Fibroblast of mammary gland (primary cell): ENCODE measurements around the gene SEMA7A.

Source experiments
- DNase-seq: peaks from one replicate; pipeline ENCODE4 v3.0.0-alpha.2; 2010; ENCODE audit warnings: low read depth
- H3K4me3 ChIP-seq: 2 replicates; pipeline ENCODE4 v1.5.1; 2011; ENCODE audit warnings: low read depth, mild to moderate bottlenecking, low read length, moderate library complexity; ENCODE audit not compliant: control insufficient read depth
- TF ChIP-seq, protein P1 (sequence below): conservative IDR thresholded peaks from 2 replicates; pipeline ENCODE4 v1.5.1; 2011; ENCODE audit warnings: low read depth, low read length, inconsistent platforms; ENCODE audit not compliant: control insufficient read depth, insufficient read depth

The SEMA7A gene

DNA sequence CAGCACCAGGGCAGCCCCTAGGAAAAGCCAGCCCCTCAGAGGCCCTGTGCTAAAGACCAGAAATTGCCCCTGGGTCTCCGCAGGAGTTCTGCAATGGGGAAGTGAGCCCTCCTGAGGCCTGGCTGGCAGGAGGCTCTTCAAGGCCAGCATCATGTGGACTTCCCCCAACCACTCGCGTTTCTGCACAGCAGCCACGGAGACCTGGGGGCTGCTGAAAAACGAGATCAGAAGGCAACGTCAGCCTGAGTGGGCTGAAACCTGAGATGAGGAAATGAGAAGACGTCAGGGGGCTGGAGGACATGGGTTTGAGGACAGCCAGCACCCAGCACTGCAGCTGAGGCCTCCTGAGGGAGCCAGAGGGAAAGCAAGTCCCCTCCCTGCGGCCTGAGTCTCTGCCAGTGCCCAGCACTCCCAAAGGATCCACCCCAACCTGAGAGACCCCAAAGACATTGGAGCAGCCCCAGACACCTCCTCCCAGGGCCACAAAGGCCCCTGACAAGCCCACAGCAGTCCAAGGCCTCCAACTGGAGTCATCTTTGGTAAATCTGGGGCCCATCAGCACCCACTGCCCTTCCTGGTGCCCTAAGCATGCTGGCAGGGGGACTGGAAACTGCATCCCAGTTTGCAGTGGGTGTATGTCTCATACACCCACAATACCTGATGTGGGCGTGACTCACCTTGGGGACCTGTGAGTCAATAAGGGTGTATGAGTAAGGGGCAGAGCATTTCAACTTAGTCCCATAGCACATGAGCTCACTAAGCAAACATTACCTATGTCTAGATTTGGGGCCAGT, 37.1 kb downstream of the SEMA7A start:
- TF ChIP-seq, protein P1, sequence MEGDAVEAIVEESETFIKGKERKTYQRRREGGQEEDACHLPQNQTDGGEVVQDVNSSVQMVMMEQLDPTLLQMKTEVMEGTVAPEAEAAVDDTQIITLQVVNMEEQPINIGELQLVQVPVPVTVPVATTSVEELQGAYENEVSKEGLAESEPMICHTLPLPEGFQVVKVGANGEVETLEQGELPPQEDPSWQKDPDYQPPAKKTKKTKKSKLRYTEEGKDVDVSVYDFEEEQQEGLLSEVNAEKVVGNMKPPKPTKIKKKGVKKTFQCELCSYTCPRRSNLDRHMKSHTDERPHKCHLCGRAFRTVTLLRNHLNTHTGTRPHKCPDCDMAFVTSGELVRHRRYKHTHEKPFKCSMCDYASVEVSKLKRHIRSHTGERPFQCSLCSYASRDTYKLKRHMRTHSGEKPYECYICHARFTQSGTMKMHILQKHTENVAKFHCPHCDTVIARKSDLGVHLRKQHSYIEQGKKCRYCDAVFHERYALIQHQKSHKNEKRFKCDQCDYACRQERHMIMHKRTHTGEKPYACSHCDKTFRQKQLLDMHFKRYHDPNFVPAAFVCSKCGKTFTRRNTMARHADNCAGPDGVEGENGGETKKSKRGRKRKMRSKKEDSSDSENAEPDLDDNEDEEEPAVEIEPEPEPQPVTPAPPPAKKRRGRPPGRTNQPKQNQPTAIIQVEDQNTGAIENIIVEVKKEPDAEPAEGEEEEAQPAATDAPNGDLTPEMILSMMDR, result no peak
- peak; percentile 88 for DNase-seq
- H3K4me3 ChIP-seq, result no peak overlapping the region

DNA sequence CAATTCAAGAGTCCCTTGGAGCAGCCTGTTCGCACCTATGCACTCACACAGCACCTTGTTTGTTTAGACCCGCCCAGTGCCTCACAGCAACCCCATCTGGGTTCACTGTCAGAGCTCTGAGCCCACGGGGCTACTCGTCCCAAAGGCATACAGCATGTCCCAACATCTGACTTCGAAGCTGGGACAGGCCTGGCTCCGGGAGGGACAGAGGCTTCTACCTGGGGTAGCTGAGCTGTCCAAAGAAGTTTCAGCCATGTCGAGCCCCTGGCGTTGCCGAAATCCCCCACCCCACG, 37.7 kb downstream of the SEMA7A start:
- TF ChIP-seq, protein P1, result no peak
- H3K4me3 ChIP-seq, result no peak overlapping the region
- DNase-seq, result no peak

DNA sequence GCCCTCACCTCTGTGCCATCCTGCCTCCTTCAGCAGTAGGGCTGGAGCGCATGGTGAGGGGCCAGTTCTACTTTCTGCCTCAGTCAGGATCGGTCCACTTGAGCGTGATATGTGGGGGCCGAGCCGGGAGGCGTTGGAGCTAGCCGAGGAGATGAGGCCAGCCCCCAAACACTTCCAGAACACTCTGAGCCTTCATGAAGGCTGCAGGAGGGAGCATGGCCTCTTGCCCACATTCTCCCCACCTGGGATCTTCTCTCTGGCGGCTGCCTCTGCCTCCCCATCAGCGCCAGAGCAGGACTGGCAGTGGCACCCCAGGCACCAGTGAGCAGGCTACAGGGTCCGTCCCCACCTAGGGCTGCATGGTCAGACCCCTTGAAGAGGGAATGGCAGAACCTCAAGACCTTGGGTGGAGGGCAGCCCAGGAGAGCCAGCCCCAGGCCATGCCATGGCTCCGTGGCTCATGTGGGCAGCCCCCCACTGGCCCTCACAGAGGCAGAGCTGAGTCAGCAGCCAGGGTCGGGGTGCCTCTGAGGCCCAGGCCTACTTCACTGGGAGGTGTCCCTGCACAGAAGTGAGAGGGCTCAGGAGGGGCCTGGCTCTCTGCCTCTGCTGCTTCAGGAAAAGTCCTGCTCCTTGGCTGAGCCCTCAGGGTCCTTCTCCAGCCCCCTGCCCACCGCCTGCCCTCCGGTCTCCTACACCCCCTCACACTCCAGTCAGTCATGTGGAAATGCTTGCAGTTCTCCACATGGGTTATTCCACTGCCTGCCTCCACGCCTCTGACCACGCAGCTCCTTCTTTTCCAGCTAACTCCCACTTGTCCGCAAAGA, 38.2 kb downstream of the SEMA7A start:
- no peak overlapping the region for H3K4me3 ChIP-seq
- no peak for DNase-seq
- TF ChIP-seq, protein P1, result no peak

DNA sequence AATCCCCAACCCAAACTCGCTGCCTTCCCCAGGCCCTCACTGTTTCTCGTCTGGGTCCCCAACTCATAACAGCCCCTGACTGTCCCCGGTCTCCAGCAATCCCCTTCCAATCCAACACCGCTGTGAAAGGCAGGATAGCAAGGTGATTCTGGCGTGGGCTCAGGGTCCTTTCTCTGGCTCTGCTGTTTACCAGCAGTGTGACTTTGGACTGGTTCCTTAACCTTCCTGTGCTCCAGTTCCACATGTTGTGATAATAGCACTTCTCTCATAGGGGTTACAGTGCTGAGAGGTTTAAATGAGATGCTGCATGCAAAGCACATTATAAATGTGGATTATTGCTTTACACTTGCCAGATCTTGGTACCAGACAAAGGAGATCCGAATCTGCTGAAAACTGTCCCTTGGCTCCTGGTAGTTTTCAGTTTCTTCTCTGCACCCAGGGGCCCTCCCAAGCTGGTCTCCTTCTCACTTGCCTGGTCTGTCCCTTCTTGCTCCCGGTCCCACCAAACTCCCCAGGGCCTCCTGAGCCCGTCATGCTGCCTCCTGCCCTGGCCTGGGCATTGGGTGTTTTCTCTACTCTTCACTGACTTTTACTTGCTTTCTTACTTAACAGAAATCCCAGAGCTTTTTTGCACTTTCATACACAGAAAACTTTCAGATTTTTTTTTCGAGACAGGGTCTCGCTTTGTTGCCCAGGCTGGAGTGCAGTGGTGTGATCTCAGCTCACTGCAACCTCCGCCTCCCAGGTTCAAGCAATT, 39.5 kb downstream of the SEMA7A start:
- TF ChIP-seq, protein P1, result no peak
- DNase-seq, result no peak

DNA sequence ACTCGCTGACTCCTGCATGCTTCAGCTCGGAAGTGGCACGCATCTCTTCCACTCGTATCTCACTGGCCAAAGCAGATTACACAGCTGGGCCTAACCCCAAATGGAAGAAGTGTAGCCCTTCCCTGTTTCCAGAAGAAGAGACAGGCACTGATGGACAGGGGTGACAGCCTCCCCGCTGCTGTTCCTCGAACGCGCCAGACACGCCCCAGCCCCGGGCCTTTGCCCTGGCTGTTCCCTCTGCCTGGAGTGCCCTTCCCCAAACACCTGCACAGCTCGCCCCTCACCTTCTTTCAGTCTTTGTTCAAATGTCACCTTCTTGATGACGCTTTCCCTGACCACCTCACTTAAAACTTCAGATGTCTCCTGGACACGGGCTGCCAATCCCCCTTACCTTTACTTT, 40.3 kb downstream of the SEMA7A start:
- H3K4me3 ChIP-seq, result no peak overlapping the region
- DNase-seq, result no peak
- TF ChIP-seq, protein P1, result no peak

More for the DNA sequence above, 39.5 kb downstream of the SEMA7A start:
- no peak overlapping the region for H3K4me3 ChIP-seq

DNA sequence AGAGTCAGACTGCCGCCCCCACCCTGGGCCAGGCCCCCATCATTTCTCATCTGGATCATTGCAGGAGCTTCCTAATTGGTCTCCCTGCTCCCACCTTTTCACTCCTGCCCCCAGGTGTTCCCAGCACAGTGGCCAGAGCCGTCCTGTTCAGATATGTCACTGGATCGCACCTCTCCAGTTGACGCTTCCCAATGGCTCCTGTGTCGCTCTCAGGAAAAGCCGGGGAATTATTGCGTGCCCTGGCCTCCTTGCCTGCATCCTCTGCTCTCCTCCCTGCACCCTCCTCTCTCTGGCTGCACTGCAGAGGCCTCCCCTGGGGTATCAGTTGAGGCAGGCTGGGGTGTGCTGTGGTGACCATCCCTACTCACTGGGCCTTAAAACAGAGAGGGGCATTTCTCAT, 40.9 kb downstream of the SEMA7A start:
- H3K4me3 ChIP-seq, result no peak overlapping the region
- DNase-seq, result no peak
- TF ChIP-seq, protein P1, result no peak
